ENCODE data around the gene GTPBP6. TPM values are rescaled to one million over a fixed set of nuclear protein-coding genes. Genes with fewer than 3 reads are reported as not detected.

The GTPBP6 gene
- total and polyA plus RNA-seq, 7 donors, result 22.4 to 65.8 (median 36.0) TPM

DNA sequence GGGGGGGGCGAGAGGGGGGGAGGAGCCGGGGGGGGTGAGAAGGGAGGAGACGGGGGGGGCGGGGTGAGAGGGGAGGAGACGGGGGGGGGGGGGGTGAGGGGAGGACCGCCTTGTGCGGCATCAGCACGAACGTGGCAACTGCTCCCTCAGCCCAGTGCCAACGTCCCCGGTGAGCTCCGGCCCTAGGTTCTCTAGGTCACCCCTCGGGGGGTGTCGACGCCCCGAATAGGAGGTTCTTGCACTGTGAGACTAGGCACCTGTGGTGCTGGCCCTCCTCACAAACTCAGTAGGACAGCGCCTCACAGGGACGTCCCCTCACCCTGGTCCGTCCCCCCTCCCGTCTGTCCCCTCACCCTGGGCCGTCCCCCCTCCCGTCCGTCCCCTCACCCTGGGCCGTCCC is 21.5 kb upstream of the GTPBP6 start:
- WGBS, 2 donors, result 89 to 92% methylated on average over 19 to 20 of the region's 24 CpGs
- no peaks in the 10 kb centered on the region for H3K27me3 ChIP-seq
- DNase-seq, result peak; percentile 58
- H3K36me3 ChIP-seq, result peaks cover 0 to 6% (median 2%) of the 10 kb centered on the region in 4 donors
- no peak for TF ChIP-seq POLR2AphosphoS5 (IDR thresholded peaks at IDR 0.05)
- no peak for TF ChIP-seq POLR2A (IDR thresholded peaks at IDR 0.05)
- TF ChIP-seq EP300 (IDR thresholded peaks at IDR 0.05), result no peak
- TF ChIP-seq CTCF (IDR thresholded peaks at IDR 0.05), result no peak
- H3K27ac ChIP-seq, result no peak overlapping the region
- no peaks in the 10 kb centered on the region for H3K9me3 ChIP-seq
- H3K4me3 ChIP-seq, result no peak overlapping the region
- intact Hi-C loops (cut with DNase I), result no loop called here
- H3K4me1 ChIP-seq, result no peaks in the 10 kb centered on the region

DNA sequence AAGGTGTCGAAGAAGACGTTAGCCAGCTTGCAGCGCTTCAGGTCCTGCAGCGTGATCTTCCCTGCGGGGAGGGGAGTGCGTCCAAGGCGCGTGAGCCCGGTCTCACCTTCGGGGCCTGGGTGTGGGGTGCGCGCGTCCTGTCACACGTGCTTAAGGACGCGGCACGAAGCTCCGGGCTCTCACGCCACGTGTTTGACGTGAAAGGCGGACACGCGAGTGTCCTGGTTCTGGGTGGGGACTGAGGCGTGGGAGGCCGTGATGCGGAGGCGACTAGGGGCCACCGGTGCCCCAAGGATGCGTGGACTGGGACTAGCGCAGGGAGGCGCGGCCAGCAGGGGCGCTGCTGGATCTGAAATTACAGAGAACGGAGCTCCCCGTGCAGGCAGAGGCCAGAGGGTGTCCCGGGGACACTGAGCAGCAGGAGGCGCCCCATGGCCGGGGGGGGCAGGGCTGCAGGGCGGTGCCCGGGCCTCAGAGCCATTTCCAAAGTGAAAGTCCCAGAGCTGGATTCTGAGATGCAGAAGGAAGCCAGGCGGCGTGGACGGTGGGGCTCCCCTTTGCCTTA is 20.3 kb upstream of the GTPBP6 start:
- no peaks in the 10 kb centered on the region for H3K27me3 ChIP-seq
- intact Hi-C loops (cut with DNase I), result no loop called here
- H3K9me3 ChIP-seq, result no peaks in the 10 kb centered on the region
- no peaks in the 10 kb centered on the region for H3K4me1 ChIP-seq
- peak; percentile 40 for DNase-seq
- H3K27ac ChIP-seq, result no peak overlapping the region
- no peak for TF ChIP-seq POLR2A (IDR thresholded peaks at IDR 0.05)
- no peak for TF ChIP-seq EP300 (IDR thresholded peaks at IDR 0.05)
- TF ChIP-seq POLR2AphosphoS5 (IDR thresholded peaks at IDR 0.05), result no peak
- TF ChIP-seq CTCF (IDR thresholded peaks at IDR 0.05), result no peak
- no peak overlapping the region for H3K4me3 ChIP-seq
- WGBS, 2 donors, result 95 to 97% methylated on average over 44 of the region's 44 CpGs
- H3K36me3 ChIP-seq, result no peaks in the 10 kb centered on the region

- Histone ChIP-seq H3K27ac (no peak overlapping the region), H3K27me3 (no peaks in the 10 kb centered on the region), H3K4me3 (no peak overlapping the region), H3K4me1 (no peaks in the 10 kb centered on the region), H3K9me3 (no peaks in the 10 kb centered on the region), H3K36me3 (no peaks in the 10 kb centered on the region)
- peak; percentile 63 for DNase-seq
- intact Hi-C loops (cut with DNase I), result no loop called here
- 92 to 93% methylated on average over 53 of the region's 53 CpGs for WGBS, 2 donors
- TF ChIP-seq POLR2AphosphoS5 (IDR thresholded peaks at IDR 0.05), result no peak
- TF ChIP-seq POLR2A (IDR thresholded peaks at IDR 0.05), result no peak
- TF ChIP-seq EP300 (IDR thresholded peaks at IDR 0.05), result no peak
- TF ChIP-seq CTCF (IDR thresholded peaks at IDR 0.05), result no peak
Observed at GRCh38 chrX:338281-338835, 19.8 kb upstream of the GTPBP6 start.

DNA sequence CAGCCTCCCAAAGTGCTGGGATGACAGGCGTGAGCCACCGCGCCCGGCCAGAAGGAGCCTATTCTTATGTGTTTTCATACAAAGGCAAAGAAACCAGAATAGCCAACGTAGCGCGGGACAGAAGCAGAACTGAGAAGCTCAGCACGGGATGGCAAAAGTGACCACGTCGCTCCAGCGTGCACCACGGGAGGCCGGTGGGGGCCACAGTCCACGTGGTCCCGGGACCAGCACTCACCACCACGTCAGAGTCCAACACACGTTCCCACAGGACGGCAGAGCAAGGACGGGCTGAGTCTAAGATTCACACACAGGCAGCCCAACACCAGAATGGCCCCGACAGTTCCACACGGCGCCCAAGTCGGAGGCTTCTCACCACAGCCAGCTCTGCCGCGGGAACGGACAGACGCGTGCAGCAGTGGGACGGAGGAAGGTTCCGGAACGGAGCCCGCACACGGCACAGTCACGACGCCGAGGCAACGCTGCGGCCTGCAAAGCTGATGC is 18.8 kb upstream of the GTPBP6 start:
- Histone ChIP-seq H3K27ac (no peak overlapping the region), H3K4me3 (no peak overlapping the region), H3K36me3 (peaks cover 0 to 6% (median 0%) of the 10 kb centered on the region in 4 donors), H3K9me3 (no peaks in the 10 kb centered on the region), H3K27me3 (peaks cover 0 to 3% (median 0%) of the 10 kb centered on the region in 3 donors), H3K4me1 (no peaks in the 10 kb centered on the region)
- TF ChIP-seq CTCF (IDR thresholded peaks at IDR 0.05), result no peak
- no peak for TF ChIP-seq POLR2AphosphoS5 (IDR thresholded peaks at IDR 0.05)
- no peak for TF ChIP-seq POLR2A (IDR thresholded peaks at IDR 0.05)
- TF ChIP-seq EP300 (IDR thresholded peaks at IDR 0.05), result no peak
- DNase-seq, result peak; percentile 57
- WGBS, 2 donors, result 90 to 91% methylated on average over 38 of the region's 38 CpGs
- intact Hi-C loops (cut with DNase I), result no loop called here
